Stomach (tissue), 9 donors: Measurements from ENCODE around the gene HIVEP1. TPM values are rescaled to one million over a fixed set of nuclear protein-coding genes. Genes with fewer than 3 reads are reported as not detected.
A peak's percentile ranks its signal among the peaks of the same experiment; 100 is the strongest.

ENCODE experiments used
- DNase-seq, 2 donors: peaks; one replicate each; pipeline versions ENCODE4 v3.0.0 to v3.0.0-alpha.2; 2013 to 2019
- H3K27ac ChIP-seq, 5 donors: fragments of 200-600 bp in 4 of 5; sonication (generic) in 4 of 5; one replicate each; pipeline ENCODE4 v1.5.1; 2013 to 2019; ENCODE audit warnings: mild to moderate bottlenecking in 1 of 5, moderate library complexity in 1 of 5
- H3K27me3 ChIP-seq, 3 donors: fragments of 200-600 bp; sonication (generic); one replicate each; pipeline ENCODE4 v1.5.1; 2017 to 2019; ENCODE audit warnings: mixed run types in 1 of 3
- H3K36me3 ChIP-seq, 4 donors: fragments of 200-600 bp; sonication (generic); 1 replicate in 3 of 4; 2 replicates in 1 of 4; pipeline ENCODE4 v1.5.1; 2016 to 2019
- H3K4me1 ChIP-seq, 4 donors: fragments of 200-600 bp; sonication (generic); one replicate each; pipeline ENCODE4 v1.5.1; 2016 to 2019
- H3K4me3 ChIP-seq, 4 donors: fragments of 200-600 bp; sonication (generic) in 3 of 4; one replicate each; pipeline ENCODE4 v1.5.1; 2016 to 2019; ENCODE audit warnings: mild to moderate bottlenecking in 1 of 4
- H3K9me3 ChIP-seq, 4 donors: fragments of 200-600 bp; sonication (generic); one replicate each; pipeline ENCODE4 v1.5.1; 2016 to 2019
- CTCF ChIP-seq, 7 experiments: fragments of 450-650 bp in 4 of 7; fragments of 200-600 bp in 3 of 7; sonication (generic) in 3 of 7; IDR thresholded peaks; one replicate each; pipeline ENCODE4 v1.5.1; 2016 to 2019; ENCODE audit warnings: antibody characterized with exemption in 7 of 7, control low read depth in 2 of 7, mild to moderate bottlenecking in 1 of 7
- EP300 ChIP-seq: sonication (generic); formaldehyde crosslinking; IDR thresholded peaks from one replicate; pipeline ENCODE4 v1.6.1; 2017; ENCODE audit warnings: antibody characterized with exemption
- POLR2A ChIP-seq, 4 donors: fragments of 450-650 bp; IDR thresholded peaks; one replicate each; pipeline ENCODE4 v1.6.1; 2016; ENCODE audit warnings: antibody characterized with exemption in 4 of 4, control low read depth in 2 of 4, mild to moderate bottlenecking in 1 of 4, moderate library complexity in 1 of 4
- POLR2AphosphoS5 ChIP-seq, 3 donors: sonication (generic); formaldehyde crosslinking; IDR thresholded peaks; one replicate each; pipeline ENCODE4 v1.6.1; 2016; ENCODE audit warnings: antibody characterized with exemption in 3 of 3
- WGBS, 5 donors: extraction: QIAGEN DNeasy Blood & Tissue Kit in 3 of 5; methylation state at CpG; one replicate each; pipeline versions ENCODE4 v1.1.5 to v1.1.7; 2013 to 2018; 5-methylcytosine and 5-hydroxymethylcytosine counted together
- intact Hi-C: fragments of 100-400 bp; cut with DNase I; formaldehyde crosslinking; loops from one replicate; pipeline ENCODE4 v1.15.1; 2023; ENCODE audit warnings: low total_unique reads
- polyA plus RNA-seq, 3 donors: library from polyadenylated mRNA; stranded (reverse); fragments of 200-250 nt; gene quantifications; one replicate each; pipeline ENCODE4 v1.2.3, GENCODE V29; 2013
- total RNA-seq, 5 donors: library from RNA; depleted of rRNA; stranded (reverse); fragments of >200 nt; gene quantifications; one replicate each; pipeline versions ENCODE4 v1.1.0 to v1.2.3, GENCODE V29; 2014 to 2016
- donor health status: healthy with polysubstance abuse.
- donor health status: Bipolar disorder and iron deficiency.
- donor health status: healthy.

Gene HIVEP1
- total and polyA plus RNA-seq, 8 donors = 2.0 to 19.6 (median 14.1) TPM

DNA sequence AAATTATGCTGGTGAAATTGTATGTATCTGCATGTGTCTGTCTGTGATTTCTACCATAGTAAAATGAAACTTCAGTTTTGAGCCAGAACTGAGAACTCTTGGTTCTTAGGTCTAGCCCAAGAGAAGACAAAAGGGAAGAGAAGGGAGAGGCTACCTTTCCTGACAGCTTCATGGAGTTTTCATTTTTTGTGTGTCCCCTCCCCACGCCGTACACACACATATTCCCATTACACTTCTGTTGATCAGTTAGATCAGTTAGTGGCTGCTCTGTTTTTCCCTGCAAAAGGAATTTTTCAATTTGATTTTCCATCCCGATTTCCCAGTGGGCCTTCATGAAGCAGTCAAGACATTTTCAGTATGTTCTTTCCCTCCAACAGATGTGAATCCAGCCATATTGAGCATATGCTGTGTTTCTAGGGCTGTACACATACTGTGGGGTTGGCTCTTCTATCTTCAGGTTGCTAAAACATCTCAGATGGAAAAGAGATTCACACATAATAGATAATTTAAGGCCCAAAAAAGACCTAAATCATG, 52.5 kb downstream of the HIVEP1 start:
- no peak overlapping the region for H3K27ac ChIP-seq
- no peak for DNase-seq
- no peaks in the 10 kb centered on the region for H3K27me3 ChIP-seq
- TF ChIP-seq POLR2AphosphoS5 (IDR thresholded peaks at IDR 0.05) (no peak), EP300 (no peak), POLR2A (IDR thresholded peaks at IDR 0.05) (no peak), CTCF (IDR thresholded peaks at IDR 0.05) (no peak)
- 91 to 95% (median 92%) methylated on average over 3 of the region's 3 CpGs for WGBS, 5 donors
- H3K9me3 ChIP-seq = no peaks in the 10 kb centered on the region
- intact Hi-C loops = no loop called here
- H3K36me3 ChIP-seq = no peaks in the 10 kb centered on the region
- H3K4me1 ChIP-seq = peaks cover 0 to 34% (median 12%) of the 10 kb centered on the region in 4 donors
- no peak overlapping the region for H3K4me3 ChIP-seq

- no peaks in the 10 kb centered on the region for H3K9me3 ChIP-seq
- no peak for TF ChIP-seq POLR2AphosphoS5 (IDR thresholded peaks at IDR 0.05)
- no peak for TF ChIP-seq POLR2A (IDR thresholded peaks at IDR 0.05)
- TF ChIP-seq CTCF (IDR thresholded peaks at IDR 0.05) = no peak
- TF ChIP-seq EP300 = no peak
- H3K4me1 ChIP-seq = peaks cover 0 to 32% (median 10%) of the 10 kb centered on the region in 4 donors
- no peaks in the 10 kb centered on the region for H3K36me3 ChIP-seq
- no peaks in the 10 kb centered on the region for H3K27me3 ChIP-seq
- no peak overlapping the region for H3K4me3 ChIP-seq
- DNase-seq = no peak
- WGBS, 5 donors = 69 to 82% (median 78%) methylated on average over 8 of the region's 8 CpGs
- H3K27ac ChIP-seq = no peak overlapping the region
- intact Hi-C loops = no loop called here
These were observed 53.4 kb downstream of the HIVEP1 start for GRCh38 chr6:12065321-12066140.

GRCh38 chr6:12066297-12066696, 54.2 kb downstream of the HIVEP1 start:
- H3K27ac ChIP-seq = no peak overlapping the region
- H3K36me3 ChIP-seq = no peaks in the 10 kb centered on the region
- no peaks in the 10 kb centered on the region for H3K27me3 ChIP-seq
- TF ChIP-seq POLR2AphosphoS5 (IDR thresholded peaks at IDR 0.05) (no peak), POLR2A (IDR thresholded peaks at IDR 0.05) (no peak), EP300 (no peak), CTCF (IDR thresholded peaks at IDR 0.05) (no peak)
- intact Hi-C loops = no loop called here
- H3K4me1 ChIP-seq = peaks cover 0 to 30% (median 11%) of the 10 kb centered on the region in 4 donors
- DNase-seq = no peak
- H3K4me3 ChIP-seq = no peak overlapping the region
- no peaks in the 10 kb centered on the region for H3K9me3 ChIP-seq

DNA sequence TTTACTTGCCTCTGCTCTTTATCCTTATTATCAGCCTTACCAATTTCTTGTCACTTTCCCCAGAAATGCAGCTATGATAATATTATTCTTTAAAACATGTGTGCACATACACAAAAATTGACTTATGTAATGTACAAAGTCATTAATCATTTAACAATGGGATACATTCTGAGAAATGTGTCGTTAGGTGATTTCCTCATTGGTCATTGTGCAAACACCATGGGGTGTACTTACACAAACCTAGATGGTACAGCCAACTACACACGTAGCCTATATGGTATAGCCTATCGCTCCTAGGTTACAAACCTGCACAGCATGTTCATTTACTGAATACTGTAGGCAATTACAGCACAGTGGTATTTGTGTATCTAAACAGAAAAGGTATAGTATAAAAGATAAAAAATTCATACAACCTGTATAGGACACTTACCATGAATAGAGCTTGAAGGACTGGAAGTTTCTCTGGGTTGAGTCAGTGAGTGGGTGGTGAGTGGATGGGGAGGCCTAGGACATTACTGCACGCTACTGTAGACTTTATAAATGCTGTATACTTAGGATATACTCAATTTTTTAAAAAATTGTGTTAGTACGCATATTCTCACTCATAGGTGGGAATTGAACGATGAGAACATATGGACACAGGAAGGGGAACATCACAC, 56.9 kb downstream of the HIVEP1 start:
- Histone ChIP-seq H3K36me3 (no peaks in the 10 kb centered on the region), H3K27ac (peak overlapping the region in 1 of 5 donors; percentile 37), H3K27me3 (no peaks in the 10 kb centered on the region), H3K4me1 (peaks cover 0 to 29% (median 12%) of the 10 kb centered on the region in 4 donors), H3K9me3 (no peaks in the 10 kb centered on the region), H3K4me3 (no peak overlapping the region)
- intact Hi-C loops = no loop called here
- peak in 1 of 2 donors; percentile 63 for DNase-seq
- WGBS, 5 donors = 66 to 79% (median 69%) methylated on average over 6 of the region's 6 CpGs
- TF ChIP-seq POLR2A (IDR thresholded peaks at IDR 0.05) (no peak), POLR2AphosphoS5 (IDR thresholded peaks at IDR 0.05) (peak in 1 of 3 donors; percentile 63), CTCF (IDR thresholded peaks at IDR 0.05) (no peak)
